ENCODE measurements around the gene DDOST.
"Not testable (repeated sequence)": the region's sequence is repeated elsewhere in the genome, so short reads cannot be mapped to it uniquely, and the experiment has no call there.

Gene DDOST

GRCh38 chr1:20610970-20611369, 50.2 kb downstream of the DDOST start:
- H3K36me3 ChIP-seq = no peaks in the 10 kb centered on the region
- intact Hi-C loops (cut with DNase I; ENCODE audit: low total_unique reads) = no loop called here
- no peak for DNase-seq
- H3K9me3 ChIP-seq = no peaks in the 10 kb centered on the region
- H3K27ac ChIP-seq = no peak overlapping the region
- TF ChIP-seq CTCF (IDR thresholded peaks at IDR 0.05) = no peak
- peaks cover 0 to 6% (median 1%) of the 10 kb centered on the region in 4 donors for H3K4me1 ChIP-seq
- no peak overlapping the region for H3K4me3 ChIP-seq
- H3K27me3 ChIP-seq = peaks cover 0 to 12% of the 10 kb centered on the region in 2 donors

- intact Hi-C loops (cut with DNase I; ENCODE audit: low total_unique reads) = no loop called here
- no peak overlapping the region for H3K27ac ChIP-seq
- peaks cover 0 to 5% (median 1%) of the 10 kb centered on the region in 4 donors for H3K4me1 ChIP-seq
- H3K27me3 ChIP-seq = peaks cover 0 to 18% of the 10 kb centered on the region in 2 donors
- no peak overlapping the region for H3K4me3 ChIP-seq
- H3K36me3 ChIP-seq = no peaks in the 10 kb centered on the region
- no peak for DNase-seq
- H3K9me3 ChIP-seq = no peaks in the 10 kb centered on the region
- TF ChIP-seq CTCF (IDR thresholded peaks at IDR 0.05) = no peak
These were observed 51.6 kb downstream of the DDOST start for GRCh38 chr1:20609541-20609940.

GRCh38 chr1:20606801-20607570, 54.2 kb downstream of the DDOST start:
- H3K9me3 ChIP-seq; H3K27ac ChIP-seq; H3K36me3 ChIP-seq; intact Hi-C loops (cut with DNase I; ENCODE audit: low total_unique reads); DNase-seq; H3K4me1 ChIP-seq; H3K4me3 ChIP-seq: not testable (repeated sequence)
- H3K27me3 ChIP-seq = peaks cover 0 to 18% of the 10 kb centered on the region in 2 donors

GRCh38 chr1:20604678-20605077, 56.5 kb downstream of the DDOST start:
- no peak for TF ChIP-seq CTCF (IDR thresholded peaks at IDR 0.05)
- Histone ChIP-seq H3K36me3 (no peaks in the 10 kb centered on the region), H3K9me3 (no peaks in the 10 kb centered on the region), H3K27me3 (peaks cover 0 to 18% of the 10 kb centered on the region in 2 donors), H3K27ac (no peak overlapping the region), H3K4me1 (no peaks in the 10 kb centered on the region), H3K4me3 (no peak overlapping the region)
- DNase-seq = no peak
- intact Hi-C loops (cut with DNase I; ENCODE audit: low total_unique reads) = loop anchor here (1.0 kb wide), 1 partner anchor 44 kb away; no protein-coding TSS in a partner anchor

GRCh38 chr1:20603504-20604464, 57.4 kb downstream of the DDOST start:
- H3K27me3 ChIP-seq = peaks cover 0 to 15% of the 10 kb centered on the region in 2 donors
- no peaks in the 10 kb centered on the region for H3K36me3 ChIP-seq
- no peak for TF ChIP-seq CTCF (IDR thresholded peaks at IDR 0.05)
- intact Hi-C loops (cut with DNase I; ENCODE audit: low total_unique reads) = loop anchor here (1.0 kb wide), 1 partner anchor 45 kb away; no protein-coding TSS in a partner anchor
- DNase-seq = no peak
- H3K27ac ChIP-seq = no peak overlapping the region
- no peak overlapping the region for H3K4me3 ChIP-seq
- H3K4me1 ChIP-seq = no peaks in the 10 kb centered on the region
- H3K9me3 ChIP-seq = no peaks in the 10 kb centered on the region
